LNCAP (cell line): ENCODE measurements around the gene YPEL4.

ENCODE experiments used
- TF ChIP-seq, protein P1 (sequence below): fragments of 450-650 bp; IDR thresholded peaks from 2 replicates; pipeline ENCODE4 v1.5.1; 2017; ENCODE audit warnings: mild to moderate bottlenecking

YPEL4 gene

GRCh38 chr11:57668434-57668782 lies 18.7 kb upstream of the YPEL4 start:
- TF ChIP-seq, protein P1, sequence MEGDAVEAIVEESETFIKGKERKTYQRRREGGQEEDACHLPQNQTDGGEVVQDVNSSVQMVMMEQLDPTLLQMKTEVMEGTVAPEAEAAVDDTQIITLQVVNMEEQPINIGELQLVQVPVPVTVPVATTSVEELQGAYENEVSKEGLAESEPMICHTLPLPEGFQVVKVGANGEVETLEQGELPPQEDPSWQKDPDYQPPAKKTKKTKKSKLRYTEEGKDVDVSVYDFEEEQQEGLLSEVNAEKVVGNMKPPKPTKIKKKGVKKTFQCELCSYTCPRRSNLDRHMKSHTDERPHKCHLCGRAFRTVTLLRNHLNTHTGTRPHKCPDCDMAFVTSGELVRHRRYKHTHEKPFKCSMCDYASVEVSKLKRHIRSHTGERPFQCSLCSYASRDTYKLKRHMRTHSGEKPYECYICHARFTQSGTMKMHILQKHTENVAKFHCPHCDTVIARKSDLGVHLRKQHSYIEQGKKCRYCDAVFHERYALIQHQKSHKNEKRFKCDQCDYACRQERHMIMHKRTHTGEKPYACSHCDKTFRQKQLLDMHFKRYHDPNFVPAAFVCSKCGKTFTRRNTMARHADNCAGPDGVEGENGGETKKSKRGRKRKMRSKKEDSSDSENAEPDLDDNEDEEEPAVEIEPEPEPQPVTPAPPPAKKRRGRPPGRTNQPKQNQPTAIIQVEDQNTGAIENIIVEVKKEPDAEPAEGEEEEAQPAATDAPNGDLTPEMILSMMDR: no peak

DNA sequence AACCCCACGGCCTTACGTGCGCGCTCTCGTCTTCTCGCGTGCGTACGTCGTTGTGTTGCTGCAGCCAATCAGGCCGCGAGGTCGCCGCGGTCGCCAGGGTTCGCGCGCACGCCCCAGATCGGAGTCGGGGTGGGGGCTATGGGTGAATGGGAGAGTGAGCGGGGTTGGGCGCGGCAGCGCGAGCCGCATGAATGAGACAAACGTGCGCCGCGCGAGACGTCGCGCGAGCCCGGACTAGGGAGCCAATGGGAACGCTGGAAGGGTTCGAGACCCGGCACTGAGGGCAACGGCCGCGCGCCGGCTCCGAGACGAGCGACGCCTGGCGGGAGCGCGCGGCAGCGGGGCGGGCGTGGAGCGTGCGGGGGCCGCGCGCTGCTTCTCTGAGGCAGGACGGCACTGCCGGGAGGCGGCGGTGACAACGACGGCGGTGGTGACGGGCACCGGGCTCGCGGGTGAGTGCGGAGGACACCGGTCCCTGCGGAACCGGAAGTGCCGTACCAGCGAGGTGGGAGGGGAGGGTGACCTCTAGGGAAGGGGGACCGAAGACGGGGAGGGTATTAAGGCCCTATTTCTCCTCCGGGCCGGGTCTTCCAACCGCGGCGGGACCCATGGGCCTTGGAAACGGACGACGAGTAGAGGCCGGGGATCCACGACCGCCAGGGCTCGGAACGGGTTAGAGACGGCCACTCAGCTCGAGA lies 18.2 kb upstream of the YPEL4 start, which contains the start of gene ZDHHC5:
Gene ZDHHC5 (plus strand): TSS at position 379 of the 698 bp plus-strand sequence. CDS start 4,977 bp downstream, outside the sequence.
- TF ChIP-seq, protein P1: peak; percentile 34; the same call in 1 of the 2 replicates

GRCh38 chr11:57667117-57667735 lies 17.5 kb upstream of the YPEL4 start:
- TF ChIP-seq, protein P1: no peak

DNA sequence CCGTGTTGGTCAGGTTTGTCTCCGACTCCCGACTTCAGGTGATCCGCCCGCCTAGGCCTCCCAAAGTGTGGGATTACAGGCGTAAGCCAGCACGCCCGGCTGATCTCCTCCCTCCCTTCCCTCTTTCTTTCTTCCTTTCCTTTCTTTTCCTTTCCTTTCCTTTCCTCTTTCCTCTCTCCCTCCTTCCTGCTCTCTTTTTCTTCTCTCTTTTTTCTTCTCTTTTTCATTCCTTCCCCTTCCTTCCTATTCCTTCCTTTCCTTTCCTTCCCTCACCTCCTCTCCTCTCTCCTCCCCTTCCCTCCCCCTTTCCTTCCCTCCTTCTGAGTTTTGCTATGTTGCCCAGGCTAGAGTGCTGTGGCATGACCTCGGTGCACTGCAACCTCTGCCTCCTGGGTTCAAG lies 14.3 kb upstream of the YPEL4 start:
- TF ChIP-seq, protein P1: no peak

DNA sequence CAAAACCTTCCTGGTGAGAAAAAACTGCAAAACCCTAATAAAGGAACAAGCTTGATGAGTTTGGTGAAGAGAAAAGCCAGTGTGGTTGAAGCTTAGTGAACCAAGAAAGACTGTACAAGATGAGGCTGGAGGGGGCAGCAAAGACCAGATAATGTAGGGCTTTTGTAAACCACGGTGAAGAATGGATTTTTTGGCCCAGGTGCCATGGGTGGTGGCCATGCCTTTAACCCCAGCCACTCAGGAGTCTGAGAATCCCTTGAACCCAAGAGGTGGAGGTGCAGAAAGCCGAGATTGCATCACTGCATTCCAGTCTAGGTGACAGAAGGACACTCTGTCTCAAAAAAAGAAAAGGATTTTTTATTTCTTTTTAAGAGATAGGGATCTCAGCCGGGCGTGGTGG lies 13.2 kb upstream of the YPEL4 start:
- TF ChIP-seq, protein P1: no peak

GRCh38 chr11:57659669-57660068 lies 10.0 kb upstream of the YPEL4 start:
- TF ChIP-seq, protein P1: no peak

DNA sequence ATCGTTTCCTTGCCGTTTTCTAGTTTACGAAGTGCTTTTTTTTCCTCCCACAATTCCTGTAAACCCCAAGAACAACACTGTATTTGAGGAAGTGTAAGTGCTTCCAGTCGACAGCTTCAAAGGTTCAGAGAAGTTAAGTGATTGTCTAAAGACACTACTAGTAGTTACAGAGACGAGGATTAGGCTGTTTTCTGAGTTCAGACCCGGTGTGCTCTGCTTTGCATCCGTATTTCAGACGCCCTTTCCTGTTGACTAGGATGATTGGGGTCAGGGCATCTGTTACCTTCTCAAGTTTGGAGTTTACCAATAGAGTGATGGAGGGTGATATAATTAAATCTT lies 8.3 kb upstream of the YPEL4 start:
- TF ChIP-seq, protein P1: no peak
